ENCODE data around the gene TOMM5. TPM values are rescaled to one million over a fixed set of nuclear protein-coding genes. Genes with fewer than 3 reads are reported as not detected.
"Not testable (repeated sequence)": the region's sequence is repeated elsewhere in the genome, so short reads cannot be mapped to it uniquely, and the experiment has no call there.

Gene TOMM5
- total RNA-seq, 4 donors from 2014 or later = 44.3 to 82.1 (median 76.0) TPM

- DNase-seq (ENCODE audit: low spot score in 2 of 2) = no peak
- no peaks in the 10 kb centered on the region for H3K4me1 ChIP-seq
- WGBS = 81% methylated on average over 6 of the region's 6 CpGs
- H3K9me3 ChIP-seq = no peaks in the 10 kb centered on the region
- H3K27me3 ChIP-seq = no peaks in the 10 kb centered on the region
- no peak overlapping the region for H3K27ac ChIP-seq
- TF ChIP-seq EP300 (IDR thresholded peaks at IDR 0.05) (no peak), CTCF (IDR thresholded peaks at IDR 0.05) (no peak), POLR2AphosphoS5 (IDR thresholded peaks at IDR 0.05) (no peak), POLR2A (IDR thresholded peaks at IDR 0.05) (no peak)
- no peak overlapping the region for H3K4me3 ChIP-seq
- no peaks in the 10 kb centered on the region for H3K36me3 ChIP-seq
Observed at GRCh38 chr9:37611014-37611413, 18.6 kb upstream of the TOMM5 start.

- H3K27me3 ChIP-seq = no peaks in the 10 kb centered on the region
- no peaks in the 10 kb centered on the region for H3K36me3 ChIP-seq
- no peak overlapping the region for H3K27ac ChIP-seq
- H3K9me3 ChIP-seq = no peaks in the 10 kb centered on the region
- TF ChIP-seq POLR2A (IDR thresholded peaks at IDR 0.05) (no peak), POLR2AphosphoS5 (IDR thresholded peaks at IDR 0.05) (no peak), CTCF (IDR thresholded peaks at IDR 0.05) (no peak), EP300 (IDR thresholded peaks at IDR 0.05) (no peak)
- no peak overlapping the region for H3K4me3 ChIP-seq
- peaks cover 5% of the 10 kb centered on the region for H3K4me1 ChIP-seq
- no peak for DNase-seq (ENCODE audit: low spot score in 2 of 2)
- 78% methylated on average over 6 of the region's 6 CpGs for WGBS
Observed at GRCh38 chr9:37609735-37610397, 17.5 kb upstream of the TOMM5 start.

- Histone ChIP-seq H3K9me3 (no peaks in the 10 kb centered on the region), H3K27me3 (no peaks in the 10 kb centered on the region), H3K4me1 (peaks cover 5% of the 10 kb centered on the region), H3K36me3 (no peaks in the 10 kb centered on the region), H3K27ac (no peak overlapping the region), H3K4me3 (no peak overlapping the region)
- TF ChIP-seq CTCF (IDR thresholded peaks at IDR 0.05) = no peak
- no peak for TF ChIP-seq POLR2AphosphoS5 (IDR thresholded peaks at IDR 0.05)
- TF ChIP-seq EP300 (IDR thresholded peaks at IDR 0.05) = no peak
- TF ChIP-seq POLR2A (IDR thresholded peaks at IDR 0.05) = no peak
- no peak for DNase-seq (ENCODE audit: low spot score in 2 of 2)
Observed at GRCh38 chr9:37608250-37608649, 15.9 kb upstream of the TOMM5 start.

GRCh38 chr9:37604296-37604695, 11.9 kb upstream of the TOMM5 start:
- 76% methylated on average over 1 of the region's 1 CpG for WGBS
- no peak overlapping the region for H3K4me3 ChIP-seq
- H3K27ac ChIP-seq = no peak overlapping the region
- no peaks in the 10 kb centered on the region for H3K36me3 ChIP-seq
- peaks cover 13% of the 10 kb centered on the region for H3K4me1 ChIP-seq
- H3K27me3 ChIP-seq = no peaks in the 10 kb centered on the region
- no peak for DNase-seq (ENCODE audit: low spot score in 2 of 2)
- no peaks in the 10 kb centered on the region for H3K9me3 ChIP-seq
- no peak for TF ChIP-seq POLR2AphosphoS5 (IDR thresholded peaks at IDR 0.05)
- no peak for TF ChIP-seq CTCF (IDR thresholded peaks at IDR 0.05)
- no peak for TF ChIP-seq EP300 (IDR thresholded peaks at IDR 0.05)
- TF ChIP-seq POLR2A (IDR thresholded peaks at IDR 0.05) = no peak

- 48% methylated on average over 5 of the region's 5 CpGs for WGBS
- Histone ChIP-seq H3K4me3 (no peak overlapping the region), H3K27ac (no peak overlapping the region), H3K27me3 (no peaks in the 10 kb centered on the region), H3K9me3 (no peaks in the 10 kb centered on the region), H3K4me1 (peaks cover 13% of the 10 kb centered on the region), H3K36me3 (no peaks in the 10 kb centered on the region)
- peak in 1 of 2 donors; percentile 71 for DNase-seq (ENCODE audit: low spot score in 2 of 2)
- TF ChIP-seq POLR2AphosphoS5 (IDR thresholded peaks at IDR 0.05) (no peak), EP300 (IDR thresholded peaks at IDR 0.05) (no peak), POLR2A (IDR thresholded peaks at IDR 0.05) (no peak), CTCF (IDR thresholded peaks at IDR 0.05) (no peak)
Observed at GRCh38 chr9:37602817-37603216, 10.4 kb upstream of the TOMM5 start.

GRCh38 chr9:37602061-37602460, 9.7 kb upstream of the TOMM5 start:
- not testable (repeated sequence) for H3K27ac ChIP-seq; H3K36me3 ChIP-seq; H3K4me3 ChIP-seq; H3K27me3 ChIP-seq; DNase-seq (ENCODE audit: low spot score in 2 of 2); H3K9me3 ChIP-seq
- peaks cover 13% of the 10 kb centered on the region for H3K4me1 ChIP-seq
- WGBS = 92% methylated on average over 4 of the region's 4 CpGs

Measured in suprapubic skin (tissue), 4 donors.